Left forelimb (tissue), 1 donor: ENCODE measurements around the gene ASB15.
"Not testable (repeated sequence)": the region's sequence is repeated elsewhere in the genome, so short reads cannot be mapped to it uniquely, and the experiment has no call there.

Source experiments
- DNase-seq: peaks from one replicate; pipeline ENCODE4 v3.0.0-alpha.2; 2018; ENCODE audit warnings: low spot score

Gene ASB15

DNA sequence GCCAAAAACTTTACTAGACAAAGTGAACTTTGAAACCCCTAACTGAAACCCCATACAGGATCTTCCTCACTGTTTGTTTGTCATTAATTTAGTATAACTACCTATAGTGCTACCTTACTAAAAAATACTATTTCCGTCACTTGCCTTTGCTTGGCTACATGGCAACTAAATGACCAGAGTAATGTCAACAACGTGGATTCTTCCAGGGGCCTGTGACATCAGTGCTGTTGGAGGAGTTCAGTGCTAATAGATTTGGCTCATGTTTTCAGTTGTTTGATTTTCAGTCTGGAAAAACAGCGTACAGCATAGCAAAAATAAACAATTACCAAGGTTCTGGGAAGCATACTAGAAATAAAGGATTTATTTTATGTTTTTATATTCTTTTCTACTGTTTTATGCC, 3.0 kb upstream of the ASB15 start:
- no peak for DNase-seq

DNA sequence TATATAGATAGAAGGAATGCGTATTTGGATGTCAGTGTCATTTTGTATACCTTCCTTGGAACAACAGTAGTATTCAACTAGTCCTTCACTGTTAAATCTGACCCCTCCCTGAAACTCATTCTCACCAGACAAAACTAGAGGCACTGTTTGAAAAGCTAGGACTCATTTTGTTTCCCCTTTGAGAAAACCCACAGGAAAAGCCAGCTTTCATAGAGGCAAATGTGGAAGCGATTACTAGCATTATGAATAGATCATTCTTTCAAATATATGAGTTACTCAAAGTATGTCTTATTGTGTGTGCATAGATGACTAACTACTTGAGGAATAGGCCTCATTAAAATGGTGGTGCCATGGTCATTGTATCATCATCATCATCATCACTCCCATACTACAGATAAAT, 1.9 kb upstream of the ASB15 start:
- no peak for DNase-seq

DNA sequence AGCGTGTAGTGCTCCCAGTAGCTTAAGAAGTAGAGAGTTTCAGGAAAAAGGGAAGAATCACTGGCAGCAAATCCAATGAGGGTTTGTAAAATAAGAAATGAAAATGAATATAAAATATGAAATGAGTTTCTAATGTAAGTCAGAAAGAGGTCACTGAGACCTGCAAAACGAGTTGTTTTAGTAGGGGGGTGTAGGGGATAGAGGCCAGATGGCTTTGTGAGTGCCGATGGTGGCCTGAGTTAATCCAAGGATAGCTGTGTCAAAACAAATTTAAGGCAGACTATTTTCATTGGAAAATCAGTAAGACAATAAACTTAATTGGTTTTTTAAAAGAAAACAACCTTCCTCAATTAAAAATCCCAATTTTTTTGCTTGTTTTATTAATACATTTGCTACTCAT, 745 bp upstream of the ASB15 start:
- DNase-seq: no peak

DNA sequence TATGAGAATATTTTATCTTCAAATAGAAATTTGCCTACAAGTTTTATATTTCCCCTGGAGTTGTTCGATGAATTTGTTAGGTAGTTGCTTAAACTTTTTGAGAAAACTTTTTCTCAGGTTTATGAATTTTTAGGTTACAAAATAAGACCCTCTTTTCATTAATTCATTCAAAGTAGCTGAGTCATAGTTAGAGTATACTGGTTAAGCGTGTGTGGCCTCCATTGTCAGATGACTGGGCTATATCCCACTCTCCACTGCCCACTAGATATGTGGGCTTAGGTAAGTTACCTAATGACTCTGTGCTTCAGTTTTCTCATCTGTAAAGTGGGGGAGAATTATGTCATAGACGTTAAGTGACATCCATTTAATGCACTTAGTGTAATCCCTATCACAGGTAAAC, 1.0 kb downstream of the ASB15 start:
- DNase-seq: no peak

DNA sequence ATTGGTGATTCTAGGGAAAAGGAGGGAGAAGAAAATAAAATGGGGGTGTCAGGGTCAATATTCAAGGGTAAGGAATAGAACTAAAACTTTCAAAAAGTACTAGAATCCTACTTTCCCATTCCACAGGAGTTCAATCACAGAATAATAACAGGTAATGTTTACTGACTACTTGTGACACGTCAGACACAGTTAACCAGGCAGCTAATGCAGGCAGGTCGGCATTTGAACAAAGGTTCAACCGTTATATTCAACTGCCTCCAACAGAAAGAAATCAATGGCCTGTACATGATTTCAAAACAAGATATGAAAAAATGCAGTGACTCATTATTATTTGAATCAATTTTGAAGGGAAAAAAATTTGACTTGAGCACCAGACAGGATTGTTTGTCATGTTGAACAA, 3.1 kb downstream of the ASB15 start:
- DNase-seq: no peak

DNA sequence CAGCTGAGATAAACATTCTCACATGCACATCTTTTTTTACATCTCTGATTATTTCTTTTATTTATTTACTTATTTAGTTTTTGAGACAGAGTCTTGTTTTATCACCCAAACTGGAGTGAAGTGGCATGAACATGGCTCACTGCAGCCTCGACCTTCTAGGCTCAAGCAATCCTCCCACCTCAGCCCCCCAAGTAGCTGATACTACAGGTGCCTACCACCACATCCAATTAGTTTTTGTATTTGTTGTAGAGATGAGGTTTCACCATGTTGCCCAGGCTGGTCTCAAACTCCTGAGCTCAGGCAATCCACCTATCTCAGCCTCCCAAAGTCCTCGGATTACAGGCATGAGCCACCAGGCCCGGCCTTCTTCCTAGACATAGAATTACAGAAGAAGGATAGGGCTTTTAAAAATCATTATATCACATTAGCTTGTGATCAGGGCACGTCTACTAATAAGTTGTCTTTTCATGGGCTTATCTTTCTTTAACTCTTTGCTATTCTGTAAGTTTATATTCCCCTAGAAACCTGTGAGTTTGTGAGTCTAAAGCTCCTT, 5.9 kb downstream of the ASB15 start:
- no peak for DNase-seq

DNA sequence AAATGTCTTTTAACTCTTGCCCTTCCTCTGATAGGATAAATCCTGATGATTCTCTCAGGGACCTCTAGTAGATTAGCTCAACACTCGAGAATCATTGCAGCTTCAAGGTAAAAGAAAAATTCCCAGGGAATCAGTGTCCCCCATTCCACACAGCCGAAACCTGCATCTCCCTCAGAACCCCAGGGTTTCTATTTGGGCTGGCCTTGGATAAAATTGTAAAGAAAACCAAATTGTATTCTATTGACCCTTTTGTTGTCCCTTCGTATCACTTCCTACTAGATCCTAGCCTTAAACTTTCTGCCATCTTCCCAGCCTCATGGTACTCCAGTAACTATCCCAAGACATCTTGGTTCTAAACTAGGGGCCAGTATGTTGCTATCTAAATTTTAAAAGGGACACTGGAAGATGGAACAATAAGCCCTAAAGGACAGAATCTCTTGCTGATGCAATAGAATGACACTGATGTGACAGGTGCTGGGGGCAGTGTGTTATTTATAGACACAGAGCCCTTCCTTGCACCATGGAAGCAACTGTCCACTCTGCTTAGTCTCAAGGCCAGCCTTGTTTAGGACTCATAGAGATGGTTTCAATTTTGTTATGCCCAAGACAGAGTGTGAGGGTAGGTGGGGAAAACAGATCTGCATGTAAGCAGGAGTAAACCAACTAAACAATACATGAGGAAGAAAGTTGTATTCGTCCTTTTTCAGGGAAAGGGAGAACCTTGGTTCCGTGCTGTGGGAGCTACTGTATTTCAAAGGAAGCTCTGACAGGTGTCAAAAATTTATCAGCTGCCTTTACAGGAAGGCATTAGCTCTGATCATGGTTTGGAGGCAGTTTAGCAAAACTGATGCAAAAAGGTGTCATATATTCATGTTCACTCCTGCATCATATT, 7.6 kb downstream of the ASB15 start:
- no peak for DNase-seq

DNA sequence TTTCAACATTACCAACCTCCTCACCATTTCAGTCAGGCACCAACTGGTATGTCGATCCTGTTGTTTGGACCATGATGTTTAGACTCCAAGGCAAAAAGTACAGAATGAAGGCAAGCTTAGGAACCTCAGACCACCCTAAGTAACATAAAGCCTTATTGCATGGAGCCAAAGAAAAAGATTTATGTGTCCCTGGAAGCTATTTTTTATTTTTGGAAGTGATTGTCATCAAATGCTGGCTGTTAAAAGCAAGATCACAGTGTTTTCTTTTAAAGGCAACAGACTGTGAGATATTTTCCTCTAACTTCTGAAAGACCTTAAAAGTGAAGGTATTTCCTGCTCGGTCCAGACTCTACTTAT, 8.2 kb downstream of the ASB15 start:
- no peak for DNase-seq

DNA sequence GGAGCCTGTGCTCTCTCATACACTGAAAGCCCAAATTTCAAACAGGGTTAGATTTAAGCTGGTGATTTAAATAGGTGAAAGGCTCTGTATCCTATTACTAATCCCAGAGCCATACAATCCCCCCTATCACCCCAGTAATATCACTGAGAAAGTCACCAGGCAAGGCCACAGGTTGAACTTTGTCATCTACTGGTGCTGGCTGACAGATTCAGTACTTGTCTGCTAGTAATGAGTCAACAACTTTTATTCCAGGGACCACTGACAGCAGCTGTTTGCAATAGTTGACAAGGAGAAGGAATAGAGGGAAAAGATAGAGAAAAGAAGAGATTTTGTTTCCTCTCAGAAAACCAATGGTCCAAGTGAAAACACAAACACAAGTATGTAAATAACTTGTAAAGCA, 10.4 kb downstream of the ASB15 start:
- no peak for DNase-seq

DNA sequence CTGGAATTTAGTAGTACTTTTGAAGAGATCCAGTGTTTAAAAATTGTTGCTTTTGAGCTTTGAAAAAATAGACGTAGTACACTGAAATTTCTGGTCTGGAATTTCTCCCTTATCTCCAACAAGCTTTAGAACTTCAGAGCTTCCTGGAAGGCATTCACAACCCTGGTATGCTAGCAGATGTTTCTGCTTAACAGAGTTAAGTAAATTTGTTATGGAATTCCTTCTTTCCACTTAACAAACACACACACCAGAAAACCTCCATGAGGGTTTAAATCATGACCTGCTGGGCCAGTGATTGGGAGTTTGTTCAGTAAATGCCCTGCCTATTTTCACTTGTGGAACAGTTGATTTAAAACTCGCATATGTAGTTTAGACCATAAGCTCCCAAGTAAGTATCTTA, 13.7 kb downstream of the ASB15 start:
- DNase-seq: no peak

DNA sequence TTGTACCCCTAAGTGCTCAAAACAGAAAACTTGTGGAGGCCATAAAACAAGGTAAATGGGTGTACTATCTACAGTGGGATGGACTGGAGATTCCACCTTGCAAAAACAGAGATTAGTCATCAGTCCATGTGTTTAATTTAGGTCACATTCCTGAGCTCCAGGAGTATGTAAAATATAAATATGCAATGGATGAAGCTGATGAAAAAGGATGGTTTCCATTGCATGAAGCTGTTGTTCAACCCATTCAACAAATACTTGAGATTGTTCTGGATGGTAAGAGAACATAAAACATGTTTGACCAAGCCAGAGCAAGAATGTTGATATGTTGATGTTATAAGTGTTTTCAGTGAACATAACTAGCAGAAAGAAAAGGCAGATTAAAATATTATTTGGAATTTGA, 14.6 kb downstream of the ASB15 start:
- DNase-seq: no peak

DNA sequence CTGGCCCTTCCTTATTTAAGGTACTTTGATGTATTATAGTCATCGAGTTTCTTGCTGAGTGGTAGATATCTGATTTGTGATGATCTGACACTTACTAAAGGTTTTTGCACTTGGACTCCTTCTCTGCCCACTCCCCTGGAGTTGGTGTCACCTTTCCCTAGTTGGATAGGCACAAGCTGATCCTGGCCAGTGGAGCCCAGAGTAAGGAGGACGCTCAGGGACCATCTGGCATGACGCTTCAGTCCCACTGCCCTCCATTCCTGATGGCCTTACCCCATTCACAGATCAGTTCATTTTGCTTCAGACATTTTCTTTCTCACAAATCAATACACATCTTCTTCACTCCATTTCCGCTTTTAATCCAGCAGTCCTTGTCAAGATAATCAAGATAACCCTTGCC, 20.1 kb downstream of the ASB15 start:
- no peak for DNase-seq

DNA sequence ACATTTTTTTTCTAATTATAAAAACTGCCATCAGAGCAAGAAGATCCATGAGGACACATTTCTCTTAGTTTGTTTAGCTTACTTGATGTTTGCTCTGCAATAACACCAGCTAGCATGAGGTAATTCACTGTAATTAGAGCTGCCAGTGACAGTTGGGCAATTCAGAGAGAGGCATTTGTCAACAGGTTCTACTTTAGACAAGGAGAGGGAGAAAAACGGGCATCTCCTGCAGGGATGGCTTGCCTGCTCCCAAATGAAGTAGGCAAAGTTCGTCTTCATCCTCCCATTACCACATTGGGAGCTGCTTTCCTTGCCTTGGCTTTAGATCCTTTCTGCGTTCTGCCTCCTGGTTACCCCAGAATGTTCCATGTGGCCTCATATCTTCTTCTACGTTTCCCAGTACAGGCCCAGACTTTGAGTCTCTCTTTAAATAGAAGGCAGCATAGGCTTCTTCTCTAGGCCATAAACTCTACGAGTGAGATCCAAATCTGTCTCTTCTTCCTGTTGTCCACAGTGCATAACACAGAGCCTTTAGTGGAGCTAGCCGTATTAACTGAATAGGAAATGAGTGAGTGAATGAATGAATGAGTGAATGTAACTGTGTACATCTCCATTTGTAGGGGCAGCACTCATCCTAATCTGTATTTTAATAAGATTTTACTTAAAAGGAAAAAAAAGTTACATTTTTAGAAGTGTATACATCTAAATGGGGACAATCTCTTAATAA, 21.2 kb downstream of the ASB15 start:
- no peak for DNase-seq

DNA sequence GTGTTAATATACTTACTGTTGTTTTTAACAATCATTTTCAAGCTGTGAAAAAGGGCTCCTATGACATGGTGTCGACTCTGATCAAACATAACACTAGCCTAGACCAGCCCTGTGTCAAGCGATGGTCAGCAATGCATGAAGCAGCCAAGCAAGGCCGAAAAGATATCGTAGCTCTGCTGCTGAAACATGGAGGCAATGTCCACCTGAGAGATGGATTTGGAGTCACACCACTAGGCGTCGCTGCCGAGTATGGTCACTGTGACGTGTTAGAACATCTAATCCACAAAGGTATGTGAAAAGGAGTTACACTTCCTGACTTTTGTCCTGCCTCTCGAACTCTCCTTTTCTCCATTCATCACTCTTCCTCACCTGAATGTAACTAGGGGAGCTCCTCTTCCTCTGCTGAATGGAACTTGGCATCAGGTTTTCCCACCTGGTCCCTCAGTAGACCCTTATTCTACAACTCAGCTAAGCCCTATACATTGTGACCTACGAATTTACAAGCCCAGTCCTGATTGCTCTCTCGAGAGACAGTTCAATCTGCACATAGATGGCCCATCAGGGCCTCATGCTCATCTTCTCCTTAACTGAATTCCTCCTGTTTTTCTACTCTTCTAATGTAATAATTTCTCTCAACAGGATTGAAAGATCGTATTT, 23.0 kb downstream of the ASB15 start:
- no peak for DNase-seq

DNA sequence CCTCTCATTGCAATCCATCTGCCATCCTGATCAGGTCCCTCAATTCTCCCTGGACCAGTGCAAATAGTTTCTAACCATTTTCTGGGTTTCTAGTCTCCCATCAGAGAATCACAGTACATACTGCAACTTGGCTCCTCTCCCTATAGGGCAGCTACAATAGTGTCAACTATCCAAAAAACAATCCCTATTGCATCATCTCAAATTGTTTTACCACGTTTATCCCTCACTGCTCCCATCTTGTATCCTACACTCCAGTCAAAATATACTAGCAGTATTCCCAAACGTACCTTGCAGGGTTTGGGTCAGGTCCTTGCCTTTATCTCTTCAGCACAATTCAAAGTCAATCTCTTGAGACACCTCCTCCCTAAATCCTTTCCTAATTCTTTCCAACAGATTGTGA, 23.6 kb downstream of the ASB15 start:
- no peak for DNase-seq

DNA sequence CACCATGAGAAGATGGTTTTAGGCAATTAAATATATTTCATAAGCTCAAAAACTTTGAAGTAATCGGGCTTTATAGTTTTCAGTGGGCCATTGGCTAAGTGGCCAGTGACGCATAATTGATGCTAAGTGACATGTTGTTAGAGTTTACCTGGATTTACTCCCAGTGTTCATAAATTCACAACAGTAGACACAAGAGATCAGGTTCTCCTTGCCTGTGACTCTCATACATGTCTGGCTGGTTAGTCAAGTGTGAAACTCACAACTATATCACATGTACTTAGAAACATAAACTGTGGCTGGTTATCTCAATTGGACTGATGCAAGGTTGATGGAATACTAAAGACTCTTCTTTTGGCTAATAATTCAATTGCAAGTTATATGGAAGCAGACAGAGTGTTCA, 26.2 kb downstream of the ASB15 start:
- no peak for DNase-seq

DNA sequence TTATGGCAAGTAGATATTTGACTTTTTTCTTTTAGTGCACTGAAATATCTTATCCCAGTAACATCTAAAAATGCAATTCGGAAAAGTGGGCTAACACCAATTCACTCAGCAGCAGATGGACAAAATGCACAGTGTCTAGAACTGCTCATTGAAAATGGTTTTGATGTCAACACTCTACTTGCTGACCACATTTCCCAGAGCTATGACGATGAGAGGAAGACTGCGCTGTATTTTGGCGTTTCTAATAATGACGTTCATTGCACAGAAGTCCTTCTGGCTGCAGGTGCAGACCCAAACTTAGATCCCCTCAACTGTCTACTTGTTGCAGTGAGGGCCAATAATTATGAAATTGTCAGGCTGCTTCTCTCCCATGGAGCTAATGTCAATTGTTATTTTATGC, 27.2 kb downstream of the ASB15 start:
- no peak for DNase-seq

DNA sequence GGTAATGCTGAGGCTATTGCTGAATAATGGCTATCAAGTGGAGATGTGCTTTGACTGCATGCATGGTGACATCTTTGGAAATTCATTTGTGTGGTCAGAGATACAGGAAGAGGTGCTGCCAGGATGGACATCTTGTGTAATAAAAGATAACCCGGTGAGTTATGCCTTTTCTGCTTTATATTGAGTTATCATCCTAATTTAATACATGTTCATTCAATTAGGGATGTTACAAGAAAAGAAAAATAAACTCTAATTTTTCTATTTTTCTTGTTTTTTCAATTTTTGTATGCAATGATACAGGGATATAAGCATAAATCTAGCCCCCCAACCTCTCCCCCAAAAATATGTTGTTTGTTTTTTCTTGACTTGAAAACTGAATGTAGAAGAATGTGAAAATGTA, 27.7 kb downstream of the ASB15 start:
- DNase-seq: no peak

DNA sequence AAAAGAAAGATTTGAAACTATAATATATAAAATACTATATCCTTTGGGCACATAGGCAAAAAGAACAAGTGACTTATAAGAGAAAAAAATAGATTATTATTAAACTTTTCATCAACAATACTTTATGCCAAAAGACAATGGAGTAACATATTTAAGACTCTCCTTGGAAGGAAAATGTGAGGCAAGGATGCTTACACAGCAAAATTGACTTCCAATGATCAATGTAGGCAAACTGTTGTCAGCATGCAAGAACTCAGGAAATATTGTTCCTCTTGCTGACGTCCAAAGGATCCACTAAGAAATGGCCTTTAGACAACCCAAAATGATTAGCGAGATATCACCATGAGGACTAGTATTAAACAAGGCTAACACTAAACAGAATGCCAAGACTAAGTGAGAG, 31.2 kb downstream of the ASB15 start:
- no peak for DNase-seq

DNA sequence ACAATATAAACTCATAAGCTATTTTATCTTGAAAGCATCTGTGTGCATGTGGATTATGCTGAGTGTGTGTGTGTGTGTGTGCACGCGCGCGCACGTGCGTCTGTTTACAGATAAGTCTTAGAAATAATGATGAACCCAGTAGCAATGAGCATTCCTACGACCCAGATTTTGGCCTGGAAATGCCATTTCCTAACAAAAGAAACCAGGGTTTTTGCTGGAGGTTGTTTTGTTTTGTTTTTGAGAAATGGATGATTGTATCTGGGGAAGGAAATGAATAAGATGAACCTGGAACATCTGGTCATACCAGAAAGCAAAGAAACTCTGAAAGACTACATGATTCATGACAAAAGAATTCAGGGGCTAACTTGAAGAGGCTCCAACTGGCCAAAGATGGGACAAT, 31.9 kb downstream of the ASB15 start:
- no peak for DNase-seq

DNA sequence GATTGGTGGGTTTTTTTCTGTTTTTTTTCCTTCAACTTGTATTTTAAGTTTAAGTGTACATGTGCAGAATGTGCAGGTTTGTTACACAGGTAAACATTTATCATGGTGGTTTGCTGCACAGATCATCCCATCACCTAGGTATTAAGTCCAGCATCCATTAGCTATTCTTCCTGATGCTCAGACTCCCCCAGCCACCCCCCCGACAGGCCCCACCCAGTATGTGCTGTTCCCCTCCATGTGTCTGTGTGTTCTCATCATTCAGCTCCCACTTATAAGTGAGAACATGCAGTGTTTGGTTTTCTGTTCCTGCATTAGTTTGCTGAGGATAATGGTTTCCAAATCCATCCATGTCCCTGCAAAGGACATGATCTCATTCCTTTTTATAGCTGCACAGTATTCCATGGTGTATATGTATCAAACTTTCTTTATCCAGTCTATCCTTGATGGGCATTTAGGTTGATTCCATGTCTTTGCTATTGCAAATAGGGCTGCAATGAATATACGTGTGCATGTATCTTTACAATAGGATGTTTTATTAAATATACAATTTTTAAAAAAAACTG, 32.5 kb downstream of the ASB15 start:
- not testable (repeated sequence) for DNase-seq

DNA sequence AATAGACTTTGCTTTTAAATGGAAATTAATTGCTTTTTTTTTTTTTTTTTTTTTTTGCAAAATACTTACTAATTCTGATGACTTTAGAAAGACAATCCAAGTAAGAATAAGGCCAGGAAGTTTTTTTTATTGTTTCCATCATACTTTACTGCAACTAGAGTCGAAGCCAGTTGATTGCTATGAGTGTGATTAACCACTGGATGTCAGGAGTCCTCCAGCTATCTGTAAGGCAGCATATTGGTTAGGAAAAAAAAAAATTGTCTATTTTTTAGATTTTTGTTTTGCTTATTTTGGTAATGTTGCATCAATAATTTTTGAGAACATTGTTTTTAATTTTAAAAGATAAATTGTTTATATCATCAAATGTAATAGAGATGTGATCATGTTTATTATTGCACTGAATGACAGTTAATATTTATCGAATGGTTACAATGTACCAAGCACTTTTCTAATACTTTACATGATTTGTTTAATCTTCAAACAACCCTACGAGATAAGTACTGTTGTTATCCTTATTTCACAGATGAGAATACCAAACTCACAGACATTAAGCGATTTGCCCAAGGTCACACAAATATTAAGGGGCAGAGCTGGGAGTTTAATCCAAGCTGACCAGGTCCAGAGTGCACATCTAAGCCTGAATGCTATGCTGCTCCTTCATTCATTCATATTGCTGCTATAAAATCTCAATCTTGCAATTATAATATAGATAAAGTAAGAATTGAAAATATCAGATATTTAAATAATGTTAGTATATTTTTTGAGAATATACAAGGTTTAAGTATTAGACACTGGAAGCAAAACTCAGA, 34.1 kb downstream of the ASB15 start:
- no peak for DNase-seq
